BLaER1 (cell line): ENCODE data around the gene CD28.

Experiments used
- H3K27ac ChIP-seq: shearing (Covaris generic); formaldehyde crosslinking; 2 replicates; pipeline ENCODE4 v1.8.1; 2022
- H3K27me3 ChIP-seq: shearing (Covaris generic); formaldehyde crosslinking; 2 replicates; pipeline ENCODE4 v1.8.1; 2022
- H3K36me3 ChIP-seq: shearing (Covaris generic); formaldehyde crosslinking; 2 replicates; pipeline ENCODE4 v1.8.1; 2022
- H3K4me1 ChIP-seq: shearing (Covaris generic); formaldehyde crosslinking; 2 replicates; pipeline ENCODE4 v1.8.1; 2022
- H3K4me2 ChIP-seq: shearing (Covaris generic); formaldehyde crosslinking; 2 replicates; pipeline ENCODE4 v1.8.1; 2022
- H3K4me3 ChIP-seq: shearing (Covaris generic); formaldehyde crosslinking; 2 replicates; pipeline ENCODE4 v1.8.1; 2022
- H3K9ac ChIP-seq: shearing (Covaris generic); formaldehyde crosslinking; 2 replicates; pipeline ENCODE4 v1.8.1; 2022
- H3K9me3 ChIP-seq: shearing (Covaris generic); formaldehyde crosslinking; 2 replicates; pipeline ENCODE4 v1.8.1; 2022
- H4K20me1 ChIP-seq: shearing (Covaris generic); formaldehyde crosslinking; 2 replicates; pipeline ENCODE4 v1.8.1; 2022
- Cebpa-rat ChIP-seq: shearing (Covaris generic); IDR thresholded peaks from 2 replicates; pipeline ENCODE4 v1.8.1; 2022

Gene CD28

DNA sequence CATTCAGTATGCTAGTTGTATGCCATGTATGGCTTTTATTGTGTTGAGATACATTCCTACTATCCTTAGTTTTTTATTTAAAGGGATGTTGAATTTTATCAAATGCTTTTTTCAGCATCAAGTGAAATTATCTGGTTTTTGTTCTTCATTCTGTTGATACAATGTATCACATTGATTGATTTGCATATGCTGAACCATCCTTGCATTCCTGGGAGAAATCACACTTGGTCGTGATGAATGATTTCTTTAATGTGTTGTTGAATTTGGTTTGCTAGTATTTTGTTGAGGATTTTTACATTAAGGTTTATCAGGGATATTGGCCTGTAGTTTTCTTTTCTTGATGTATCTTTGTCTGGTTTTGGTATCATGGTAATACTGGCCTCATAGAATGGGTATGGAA lies 49.7 kb downstream of the CD28 start:
- Histone ChIP-seq H3K9ac (no peak overlapping the region), H3K27me3 (no peaks in the 10 kb centered on the region), H3K4me2 (no peak overlapping the region), H3K4me1 (no peaks in the 10 kb centered on the region), H3K9me3 (peaks cover 18% of the 10 kb centered on the region), H3K36me3 (no peaks in the 10 kb centered on the region), H3K4me3 (no peak overlapping the region), H3K27ac (no peak overlapping the region), H4K20me1 (no peaks in the 10 kb centered on the region)
- no peak for TF ChIP-seq Cebpa-rat

DNA sequence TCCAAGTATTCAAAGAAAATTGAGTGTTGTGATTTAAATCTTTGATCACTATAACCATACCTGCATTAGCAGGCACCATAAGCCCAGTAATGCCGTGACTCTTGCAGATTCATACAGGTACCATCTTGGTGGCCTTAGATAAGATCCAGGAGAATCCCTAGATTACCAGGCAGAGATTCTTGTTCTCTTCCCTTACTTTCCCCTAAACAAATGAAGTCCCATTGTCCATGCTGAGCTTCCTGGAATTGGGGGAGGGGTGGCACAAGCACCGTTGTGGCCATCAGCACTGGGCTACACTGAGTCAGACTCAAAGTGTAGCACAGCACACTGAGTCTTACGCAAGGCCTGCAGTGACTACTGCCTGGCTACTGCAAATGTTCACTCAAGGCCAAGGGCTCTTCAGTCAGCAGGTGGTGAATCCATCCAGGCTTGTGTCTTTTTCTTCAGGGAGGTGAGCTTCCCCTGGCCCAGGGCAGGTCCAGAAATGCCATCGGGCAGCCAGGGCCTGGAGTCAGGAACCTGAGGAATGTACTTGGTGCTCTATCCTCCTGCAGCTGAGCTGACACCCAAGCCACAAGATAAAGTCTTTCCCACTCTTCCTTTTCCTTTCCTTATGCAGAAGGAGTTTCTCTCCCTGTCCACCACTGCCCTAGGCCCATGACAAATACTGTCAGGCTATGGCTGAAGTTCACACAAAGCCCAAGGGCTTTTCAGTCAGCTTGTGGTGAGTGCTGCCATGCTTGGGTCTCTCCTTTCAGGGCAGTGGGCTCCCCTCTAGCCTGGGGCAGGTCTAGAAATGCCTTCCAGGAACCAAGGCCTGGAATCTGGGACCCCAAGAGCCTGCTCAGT lies 52.6 kb downstream of the CD28 start:
- no peaks in the 10 kb centered on the region for H3K4me1 ChIP-seq
- H3K27ac ChIP-seq, result no peak overlapping the region
- no peak overlapping the region for H3K4me3 ChIP-seq
- no peaks in the 10 kb centered on the region for H3K27me3 ChIP-seq
- no peak for TF ChIP-seq Cebpa-rat
- H3K9me3 ChIP-seq, result peaks cover 18% of the 10 kb centered on the region
- H4K20me1 ChIP-seq, result no peaks in the 10 kb centered on the region
- no peak overlapping the region for H3K9ac ChIP-seq
- H3K36me3 ChIP-seq, result no peaks in the 10 kb centered on the region
- H3K4me2 ChIP-seq, result no peak overlapping the region

DNA sequence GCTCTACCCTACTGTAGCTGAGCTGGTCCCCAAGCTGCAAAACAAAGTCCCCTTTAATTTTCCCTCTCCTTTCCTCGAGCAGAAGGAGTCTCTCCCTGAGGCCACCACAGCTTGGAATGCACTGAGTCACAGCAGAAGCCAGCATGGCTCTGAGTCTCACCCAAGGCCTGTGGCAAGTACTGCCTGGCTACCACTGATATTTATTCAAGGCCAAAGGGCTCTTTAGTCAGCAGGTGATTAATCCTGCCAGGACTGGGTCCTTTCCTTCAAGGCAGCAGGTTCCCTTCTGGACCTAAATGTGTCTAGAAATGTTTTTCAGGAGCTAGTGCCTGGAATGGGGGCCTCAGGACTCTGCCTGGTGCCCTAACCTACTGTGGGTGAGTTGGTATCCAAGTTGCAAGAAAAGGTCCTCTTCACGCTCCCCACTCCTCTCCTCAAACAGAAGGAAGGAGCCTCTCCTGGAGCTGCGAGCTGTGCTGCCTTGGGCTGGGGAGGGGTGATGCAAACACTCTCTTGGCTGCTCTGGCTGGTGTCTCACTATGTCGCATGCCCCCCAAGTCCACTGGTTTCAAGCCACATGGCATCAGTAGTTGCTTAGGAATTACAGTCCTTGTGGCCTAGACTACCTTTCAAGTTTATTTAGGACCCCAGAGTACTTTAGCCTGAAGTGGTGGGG lies 53.4 kb downstream of the CD28 start:
- no peaks in the 10 kb centered on the region for H3K27me3 ChIP-seq
- no peak for TF ChIP-seq Cebpa-rat
- H3K9ac ChIP-seq, result no peak overlapping the region
- no peak overlapping the region for H3K4me2 ChIP-seq
- no peaks in the 10 kb centered on the region; the same call in 1 of the 2 replicates for H3K4me1 ChIP-seq
- no peak overlapping the region for H3K4me3 ChIP-seq
- H3K27ac ChIP-seq, result no peak overlapping the region
- H3K9me3 ChIP-seq, result peaks cover 17% of the 10 kb centered on the region
- no peaks in the 10 kb centered on the region for H4K20me1 ChIP-seq
- H3K36me3 ChIP-seq, result no peaks in the 10 kb centered on the region

DNA sequence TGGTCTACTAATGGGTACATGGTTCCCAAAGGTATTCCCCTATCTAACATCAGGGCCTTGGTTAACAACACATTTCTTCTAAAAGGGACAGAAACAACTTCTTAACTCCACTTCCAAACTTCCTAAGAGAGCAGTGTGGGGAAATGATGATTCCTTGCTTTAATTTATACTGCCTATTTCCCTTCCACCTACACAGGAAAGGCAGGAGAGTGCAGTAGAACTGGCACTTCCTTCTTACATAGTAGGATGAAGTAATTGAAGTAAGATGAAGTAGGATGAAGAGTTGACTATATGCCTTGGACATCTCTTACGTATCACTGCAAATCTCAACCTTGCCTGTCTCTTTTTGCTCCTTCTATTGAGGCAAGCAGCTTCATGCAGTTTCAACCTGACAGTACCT lies 54.7 kb downstream of the CD28 start:
- H3K9me3 ChIP-seq, result peaks cover 12% of the 10 kb centered on the region
- no peaks in the 10 kb centered on the region for H3K27me3 ChIP-seq
- no peaks in the 10 kb centered on the region for H4K20me1 ChIP-seq
- TF ChIP-seq Cebpa-rat, result no peak
- no peak overlapping the region for H3K4me3 ChIP-seq
- no peak overlapping the region for H3K4me2 ChIP-seq
- no peaks in the 10 kb centered on the region; the same call in 1 of the 2 replicates for H3K4me1 ChIP-seq
- no peak overlapping the region for H3K9ac ChIP-seq
- H3K36me3 ChIP-seq, result no peaks in the 10 kb centered on the region
- no peak overlapping the region for H3K27ac ChIP-seq

DNA sequence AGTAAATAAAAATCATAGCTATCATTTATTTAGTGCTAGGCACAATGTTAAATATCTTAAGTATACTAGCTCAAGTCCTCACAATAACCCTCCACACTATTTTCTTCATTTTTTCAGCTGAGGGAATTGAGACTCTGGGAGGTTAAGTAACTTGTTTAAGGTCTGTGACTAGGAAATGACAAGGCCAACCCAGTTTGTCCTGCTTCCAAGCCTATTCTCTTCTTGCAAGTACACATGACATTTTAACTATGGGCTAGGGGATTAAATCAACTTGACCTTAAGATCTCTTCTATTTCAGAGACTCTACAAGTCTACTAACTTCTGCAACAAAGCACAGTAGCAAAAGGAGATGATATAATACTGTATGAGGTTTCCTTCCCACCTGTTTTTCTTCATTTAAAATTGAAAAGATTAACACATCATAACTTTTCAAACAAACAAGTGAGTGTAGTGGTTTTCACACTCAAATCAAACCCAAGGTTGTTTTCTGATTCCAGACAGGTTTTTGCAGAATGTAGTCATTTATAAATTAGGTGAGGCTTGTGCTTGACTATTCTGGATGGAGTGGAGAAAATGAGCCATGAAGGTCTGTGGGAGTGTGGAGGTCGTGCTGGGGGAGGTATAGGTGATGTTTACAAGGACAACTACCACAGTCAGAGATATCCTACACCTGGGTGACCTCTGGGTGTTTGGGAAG lies 57.0 kb downstream of the CD28 start:
- Histone ChIP-seq H3K36me3 (no peaks in the 10 kb centered on the region), H3K9me3 (peaks cover 15% of the 10 kb centered on the region), H4K20me1 (no peaks in the 10 kb centered on the region), H3K4me3 (no peak overlapping the region), H3K4me1 (no peaks in the 10 kb centered on the region; the same call in 1 of the 2 replicates), H3K27ac (no peak overlapping the region), H3K9ac (no peak overlapping the region), H3K27me3 (no peaks in the 10 kb centered on the region), H3K4me2 (no peak overlapping the region)
- TF ChIP-seq Cebpa-rat, result no peak

DNA sequence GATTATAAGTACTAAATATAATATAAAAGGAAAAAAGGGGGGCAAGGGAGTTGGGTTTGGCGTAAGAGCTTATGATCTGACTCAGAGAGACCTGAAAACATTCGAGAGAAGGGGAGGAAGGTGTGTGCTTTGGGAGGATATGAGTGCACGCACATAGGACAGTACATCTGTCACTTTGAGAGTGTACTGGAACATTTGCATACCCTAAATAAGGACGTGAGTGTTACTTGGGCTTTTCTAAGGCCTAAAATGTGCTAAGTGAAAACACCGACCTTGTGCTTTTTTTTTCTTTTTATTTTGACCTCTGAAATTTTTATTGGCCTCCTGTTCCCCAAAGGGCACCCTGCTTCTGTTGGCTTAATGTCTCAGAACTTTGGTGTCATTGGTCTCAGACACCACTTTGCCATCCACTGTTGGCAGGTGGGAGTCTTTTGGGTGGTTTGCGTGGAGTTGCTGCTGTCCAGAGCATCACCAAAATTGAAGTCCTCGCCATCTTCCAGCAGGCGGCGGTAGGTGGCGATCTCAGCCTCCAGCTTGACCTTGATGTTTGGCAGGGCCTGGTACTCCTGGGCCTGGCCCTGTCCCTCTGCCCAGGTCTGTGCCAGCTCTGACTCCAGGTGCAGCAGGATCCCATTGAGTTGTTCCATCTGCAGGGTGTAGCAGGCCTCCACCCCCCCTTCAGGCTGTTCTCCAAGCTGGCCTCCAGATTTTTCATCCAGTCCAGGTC lies 57.7 kb downstream of the CD28 start:
- H3K4me3 ChIP-seq, result no peak overlapping the region
- no peak overlapping the region for H3K9ac ChIP-seq
- no peak for TF ChIP-seq Cebpa-rat
- H3K4me2 ChIP-seq, result no peak overlapping the region
- no peaks in the 10 kb centered on the region for H3K36me3 ChIP-seq
- H3K27me3 ChIP-seq, result no peaks in the 10 kb centered on the region
- no peak overlapping the region for H3K27ac ChIP-seq
- no peaks in the 10 kb centered on the region for H4K20me1 ChIP-seq
- H3K4me1 ChIP-seq, result no peaks in the 10 kb centered on the region; the same call in 1 of the 2 replicates
- H3K9me3 ChIP-seq, result peaks cover 15% of the 10 kb centered on the region

DNA sequence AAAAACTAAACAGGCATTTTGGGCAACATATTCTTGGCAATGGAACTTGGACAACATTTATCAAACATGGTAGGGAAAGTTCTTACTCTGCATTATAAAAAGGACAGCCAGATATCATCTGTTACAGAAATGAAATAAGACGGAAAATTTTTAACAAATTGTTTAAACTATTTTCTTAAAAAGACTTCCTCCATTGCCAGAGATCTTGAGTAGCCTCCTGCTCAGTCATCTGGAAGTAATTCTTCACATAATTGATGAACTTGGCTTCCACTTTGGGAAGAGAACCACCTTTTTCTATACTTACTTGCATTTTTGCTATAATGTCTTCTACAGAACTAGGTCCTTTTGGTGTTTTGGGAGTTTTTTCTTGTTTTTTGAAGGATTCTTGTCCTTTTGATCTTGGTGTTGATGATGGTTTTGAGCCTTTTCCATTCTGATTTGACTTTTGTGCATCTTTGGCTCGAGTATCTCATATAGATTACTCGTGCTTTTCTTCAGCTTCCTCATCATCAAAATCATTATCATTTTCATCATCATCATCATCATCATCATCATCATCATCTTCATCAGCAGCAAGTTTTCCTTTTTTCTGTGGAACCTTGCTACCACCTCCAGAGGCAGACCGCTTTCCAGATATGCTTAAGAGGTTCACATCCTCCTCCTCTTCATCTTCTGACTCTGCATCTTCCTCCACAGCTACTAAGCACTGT lies 66.2 kb downstream of the CD28 start:
- no peak for TF ChIP-seq Cebpa-rat
- H3K27ac ChIP-seq, result no peak overlapping the region
- H3K9ac ChIP-seq, result no peak overlapping the region
- no peaks in the 10 kb centered on the region for H4K20me1 ChIP-seq
- peaks cover 3% of the 10 kb centered on the region for H3K9me3 ChIP-seq
- no peak overlapping the region for H3K4me2 ChIP-seq
- H3K36me3 ChIP-seq, result no peaks in the 10 kb centered on the region
- H3K4me1 ChIP-seq, result no peaks in the 10 kb centered on the region
- H3K4me3 ChIP-seq, result no peak overlapping the region
- H3K27me3 ChIP-seq, result no peaks in the 10 kb centered on the region

DNA sequence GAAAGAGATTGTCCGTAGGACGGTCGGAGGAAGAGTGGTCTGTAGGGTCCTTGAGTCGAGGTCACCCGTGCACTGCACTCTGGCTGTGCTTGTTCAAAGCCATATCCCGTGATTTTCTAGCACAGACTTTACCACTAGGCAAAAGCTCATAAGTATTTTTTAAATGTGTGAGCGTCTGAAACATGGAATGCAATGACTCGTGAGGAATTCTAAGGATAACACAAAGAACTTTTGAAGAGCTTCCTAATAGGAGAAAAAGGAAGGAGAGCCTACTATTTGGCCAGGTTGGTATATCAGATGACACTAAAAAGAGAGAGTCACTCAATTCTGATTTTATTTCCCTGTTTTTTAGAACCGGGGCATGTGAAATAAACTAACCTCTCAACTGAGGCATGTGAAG lies 68.3 kb downstream of the CD28 start:
- no peaks in the 10 kb centered on the region for H3K36me3 ChIP-seq
- H3K27me3 ChIP-seq, result no peaks in the 10 kb centered on the region
- H3K27ac ChIP-seq, result no peak overlapping the region

DNA sequence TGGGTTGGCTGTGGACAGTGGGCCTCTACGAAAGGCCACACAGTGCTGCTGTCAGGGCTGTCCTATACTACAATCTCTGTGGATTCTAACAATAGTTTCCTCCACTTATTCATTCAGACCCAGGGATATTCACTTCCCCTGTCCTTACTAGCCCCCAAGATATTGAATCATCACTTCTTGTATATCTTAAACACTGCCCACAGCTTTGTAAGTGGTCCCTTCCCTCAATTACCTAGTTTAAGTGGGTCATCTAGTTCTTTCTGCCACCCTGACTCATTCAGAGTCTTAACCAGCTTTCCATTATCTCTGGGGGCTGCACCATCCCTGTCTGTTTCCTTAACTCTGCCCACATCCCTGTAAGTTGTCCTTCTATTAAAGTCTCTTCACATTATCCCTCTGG lies 69.2 kb downstream of the CD28 start:
- Histone ChIP-seq H3K9ac (no peak overlapping the region), H3K27me3 (no peaks in the 10 kb centered on the region), H3K36me3 (no peaks in the 10 kb centered on the region)

More for the DNA sequence above, 68.3 kb downstream of the CD28 start:
- Histone ChIP-seq H3K9ac (no peak overlapping the region), H3K4me1 (no peaks in the 10 kb centered on the region), H3K4me2 (no peak overlapping the region), H3K4me3 (no peak overlapping the region), H3K9me3 (peaks cover 7% of the 10 kb centered on the region; the same call in 1 of the 2 replicates), H4K20me1 (no peaks in the 10 kb centered on the region)
- TF ChIP-seq Cebpa-rat, result no peak

More for the DNA sequence above, 69.2 kb downstream of the CD28 start:
- Histone ChIP-seq H4K20me1 (no peaks in the 10 kb centered on the region), H3K27ac (no peak overlapping the region), H3K4me2 (no peak overlapping the region), H3K4me3 (no peak overlapping the region), H3K9me3 (peaks cover 8% of the 10 kb centered on the region; the same call in 1 of the 2 replicates), H3K4me1 (no peaks in the 10 kb centered on the region)
- TF ChIP-seq Cebpa-rat, result no peak
